K562 (cell line): ENCODE data around the gene TLX2. TPM values are rescaled to one million over a fixed set of nuclear protein-coding genes. Genes with fewer than 3 reads are reported as not detected.
A peak's percentile ranks its signal among the peaks of the same experiment; 100 is the strongest.

Experiments used
- BRD9 ChIP-seq: fragments of 450-650 bp; IDR thresholded peaks from 2 replicates; pipeline ENCODE4 v1.6.1; 2018; ENCODE audit warnings: low read depth; ENCODE audit not compliant: partially characterized antibody
- CTBP1 ChIP-seq: fragments of 450-650 bp; IDR thresholded peaks from 2 replicates; pipeline ENCODE4 v1.6.1; 2016; ENCODE audit warnings: borderline replicate concordance
- DNMT1 ChIP-seq: fragments of 450-650 bp; IDR thresholded peaks from 2 replicates; pipeline ENCODE4 v1.6.1; 2016; ENCODE audit warnings: antibody characterized with exemption, mild to moderate bottlenecking
- FUS ChIP-seq: fragments of 200-400 bp; formaldehyde crosslinking; optimal IDR thresholded peaks from 2 replicates; pipeline ENCODE3; 2017; ENCODE audit warnings: low read depth, low read length
- HCFC1 ChIP-seq: IDR thresholded peaks from 2 replicates; pipeline ENCODE4 v1.6.1; 2012; ENCODE audit warnings: low read depth, low read length, improper control_type of control experiment
- HDAC1 ChIP-seq, 2 experiments: fragments of 450-650 bp; IDR thresholded peaks; 2 replicates each; pipeline ENCODE4 v1.6.1; 2016 to 2017; ENCODE audit warnings: inconsistent platforms in 1 of 2, mild to moderate bottlenecking in 1 of 2, moderate library complexity in 1 of 2
- HDAC2 ChIP-seq: fragments of 450-650 bp; IDR thresholded peaks from 2 replicates; pipeline ENCODE4 v1.6.1; 2016; ENCODE audit warnings: mild to moderate bottlenecking
- KAT7 ChIP-seq: sonication (generic); formaldehyde crosslinking; IDR thresholded peaks from 2 replicates; pipeline ENCODE4 v1.8.0; 2022; ENCODE audit warnings: missing genetic modification reagents, mild to moderate bottlenecking, borderline replicate concordance
- SAFB ChIP-seq: fragments of 200-400 bp; formaldehyde crosslinking; IDR thresholded peaks from 2 replicates; pipeline ENCODE4 v1.6.1; 2017; ENCODE audit warnings: low read depth, low read length, borderline replicate concordance
- SMAD4 ChIP-seq: fragments of 250-450 bp; sonication (Bioruptor Pico); conservative IDR thresholded peaks from 2 replicates; pipeline ENCODE4 v1.8.0; 2021; ENCODE audit warnings: inconsistent platforms, mild to moderate bottlenecking, moderate library complexity
- STAT5A ChIP-seq: IDR thresholded peaks from 2 replicates; pipeline ENCODE4 v1.6.1; 2012; ENCODE audit warnings: low read length, inconsistent platforms, borderline replicate concordance
- TBL1XR1 ChIP-seq, 2 experiments: IDR thresholded peaks; 2 replicates each; pipeline ENCODE4 v1.6.1; 2012; ENCODE audit warnings: improper control_type of control experiment in 2 of 2, low read length in 2 of 2, mild to moderate bottlenecking in 1 of 2
- ZNF589 ChIP-seq: fragments of 200-800 bp; sonication (Bioruptor generic); IDR thresholded peaks from 2 replicates; pipeline ENCODE4 v1.6.1; 2016; ENCODE audit warnings: low read depth, missing genetic modification characterization, missing compliant biosample characterization
- polyA plus RNA-seq, 8 experiments: library from polyadenylated mRNA; depleted of rRNA in 4 of 8; stranded (reverse) in 5 of 8; unstranded in 3 of 8; fragments of >200 nt; fragmentation: Nextera tagmentation in 2 of 8; fragmentation: Illumina TruSeq in 1 of 8; extraction: Ambion mirVana in 2 of 8; extraction: Trizol in 1 of 8; gene quantifications; 2 replicates each; pipeline versions ENCODE4 v1.2.1 to v1.2.3, GENCODE V29; 2011 to 2014; ENCODE audit warnings: inconsistent platforms in 1 of 8, missing spikeins in 1 of 8
- total RNA-seq, 7 experiments: library from RNA; depleted of rRNA in 6 of 7; stranded (reverse); fragments of >200 nt in 6 of 7; fragmentation: Illumina TruSeq in 2 of 7; extraction: Trizol in 2 of 7; gene quantifications; 2 replicates each; pipeline versions ENCODE4 v1.2.1 to v1.2.3, GENCODE V29; 2011 to 2021; ENCODE audit warnings: low replicate concordance in 1 of 7
- TF ChIP-seq, protein P1 (sequence below), 2 experiments: IDR thresholded peaks; 2 replicates each; pipeline ENCODE4 v1.6.1; 2012; ENCODE audit warnings: improper control_type of control experiment in 2 of 2, low read depth in 2 of 2, low read length in 2 of 2, borderline replicate concordance in 1 of 2
- TF ChIP-seq, protein P2 (sequence below), 2 experiments: fragments of 450-650 bp in 1 of 2; sonication (generic) in 1 of 2; formaldehyde crosslinking in 1 of 2; IDR thresholded peaks; 2 replicates each; pipeline versions ENCODE4 v1.7.1 to v1.9.0; 2016 to 2022; ENCODE audit warnings: inconsistent platforms in 1 of 2, mild to moderate bottlenecking in 1 of 2, missing genetic modification reagents in 1 of 2

The TLX2 gene
- total and polyA plus RNA-seq, 9 of the 15 experiments (the other 6 are each of a cell fraction or from before 2014, with no cell fraction given), result not detected

DNA sequence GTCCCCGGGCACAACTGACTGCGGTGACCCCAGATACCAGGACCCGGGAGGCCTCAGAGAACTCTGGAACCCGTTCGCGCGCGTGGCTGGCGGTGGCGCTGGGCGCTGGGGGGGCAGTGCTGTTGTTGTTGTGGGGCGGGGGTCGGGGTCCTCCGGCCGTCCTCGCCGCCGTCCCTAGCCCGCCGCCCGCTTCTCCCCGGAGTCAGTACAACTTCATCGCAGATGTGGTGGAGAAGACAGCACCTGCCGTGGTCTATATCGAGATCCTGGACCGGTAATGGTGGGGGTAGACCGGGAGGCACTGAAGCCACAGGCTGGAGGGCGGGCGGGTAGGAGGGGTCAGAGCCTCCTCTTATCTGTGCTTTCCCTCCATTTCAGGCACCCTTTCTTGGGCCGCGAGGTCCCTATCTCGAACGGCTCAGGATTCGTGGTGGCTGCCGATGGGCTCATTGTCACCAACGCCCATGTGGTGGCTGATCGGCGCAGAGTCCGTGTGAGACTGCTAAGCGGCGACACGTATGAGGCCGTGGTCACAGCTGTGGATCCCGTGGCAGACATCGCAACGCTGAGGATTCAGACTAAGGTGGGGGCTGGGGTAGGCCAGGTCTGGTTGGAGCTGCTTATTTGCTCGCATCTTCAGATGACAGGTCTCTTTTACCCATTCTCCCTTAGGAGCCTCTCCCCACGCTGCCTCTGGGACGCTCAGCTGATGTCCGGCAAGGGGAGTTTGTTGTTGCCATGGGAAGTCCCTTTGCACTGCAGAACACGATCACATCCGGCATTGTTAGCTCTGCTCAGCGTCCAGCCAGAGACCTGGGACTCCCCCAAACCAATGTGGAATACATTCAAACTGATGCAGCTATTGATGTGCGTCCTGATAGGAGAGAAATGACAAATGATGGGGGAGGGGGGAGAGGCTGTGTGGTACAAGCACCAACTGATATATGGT is 16.3 kb downstream of the TLX2 start (continued):
- TF ChIP-seq ZNF589 (CRISPR knock-in tag) (peak; percentile 60; the same call in 1 of the 2 replicates), CTBP1 (peak; percentile 69), DNMT1 (no peak), BRD9 (peak; percentile 13), SMAD4 (CRISPR knock-in tag) (peak; percentile 73), HDAC1 (IDR thresholded peaks at IDR 0.05) (peak in 1 of 2 experiments; percentile 79; a peak in 2 of 4 replicates), TBL1XR1 (IDR thresholded peaks at IDR 0.05; ENCODE audit: low read length in 2 of 2) (peak in 1 of 2 experiments; percentile 22; a peak in 2 of 4 replicates), STAT5A (peak; percentile 79; the same call in 1 of the 2 replicates), FUS (no peak), HCFC1 (0 out of 2 replicates have a peak, but pooled peaks have one; percentile 1), KAT7 (0 out of 2 replicates have a peak, but pooled peaks have one; percentile 34), SAFB (peak; percentile 55; the same call in 1 of the 2 replicates), HDAC2 (peak; percentile 80)
- TF ChIP-seq, protein P1, sequence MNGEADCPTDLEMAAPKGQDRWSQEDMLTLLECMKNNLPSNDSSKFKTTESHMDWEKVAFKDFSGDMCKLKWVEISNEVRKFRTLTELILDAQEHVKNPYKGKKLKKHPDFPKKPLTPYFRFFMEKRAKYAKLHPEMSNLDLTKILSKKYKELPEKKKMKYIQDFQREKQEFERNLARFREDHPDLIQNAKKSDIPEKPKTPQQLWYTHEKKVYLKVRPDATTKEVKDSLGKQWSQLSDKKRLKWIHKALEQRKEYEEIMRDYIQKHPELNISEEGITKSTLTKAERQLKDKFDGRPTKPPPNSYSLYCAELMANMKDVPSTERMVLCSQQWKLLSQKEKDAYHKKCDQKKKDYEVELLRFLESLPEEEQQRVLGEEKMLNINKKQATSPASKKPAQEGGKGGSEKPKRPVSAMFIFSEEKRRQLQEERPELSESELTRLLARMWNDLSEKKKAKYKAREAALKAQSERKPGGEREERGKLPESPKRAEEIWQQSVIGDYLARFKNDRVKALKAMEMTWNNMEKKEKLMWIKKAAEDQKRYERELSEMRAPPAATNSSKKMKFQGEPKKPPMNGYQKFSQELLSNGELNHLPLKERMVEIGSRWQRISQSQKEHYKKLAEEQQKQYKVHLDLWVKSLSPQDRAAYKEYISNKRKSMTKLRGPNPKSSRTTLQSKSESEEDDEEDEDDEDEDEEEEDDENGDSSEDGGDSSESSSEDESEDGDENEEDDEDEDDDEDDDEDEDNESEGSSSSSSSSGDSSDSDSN (IDR thresholded peaks at IDR 0.05; ENCODE audit: borderline replicate concordance in 1 of 2, low read depth in 2 of 2, low read length in 2 of 2), result peak in 1 of 2 experiments; percentile 88; a peak in 2 of 4 replicates
- TF ChIP-seq, protein P2, sequence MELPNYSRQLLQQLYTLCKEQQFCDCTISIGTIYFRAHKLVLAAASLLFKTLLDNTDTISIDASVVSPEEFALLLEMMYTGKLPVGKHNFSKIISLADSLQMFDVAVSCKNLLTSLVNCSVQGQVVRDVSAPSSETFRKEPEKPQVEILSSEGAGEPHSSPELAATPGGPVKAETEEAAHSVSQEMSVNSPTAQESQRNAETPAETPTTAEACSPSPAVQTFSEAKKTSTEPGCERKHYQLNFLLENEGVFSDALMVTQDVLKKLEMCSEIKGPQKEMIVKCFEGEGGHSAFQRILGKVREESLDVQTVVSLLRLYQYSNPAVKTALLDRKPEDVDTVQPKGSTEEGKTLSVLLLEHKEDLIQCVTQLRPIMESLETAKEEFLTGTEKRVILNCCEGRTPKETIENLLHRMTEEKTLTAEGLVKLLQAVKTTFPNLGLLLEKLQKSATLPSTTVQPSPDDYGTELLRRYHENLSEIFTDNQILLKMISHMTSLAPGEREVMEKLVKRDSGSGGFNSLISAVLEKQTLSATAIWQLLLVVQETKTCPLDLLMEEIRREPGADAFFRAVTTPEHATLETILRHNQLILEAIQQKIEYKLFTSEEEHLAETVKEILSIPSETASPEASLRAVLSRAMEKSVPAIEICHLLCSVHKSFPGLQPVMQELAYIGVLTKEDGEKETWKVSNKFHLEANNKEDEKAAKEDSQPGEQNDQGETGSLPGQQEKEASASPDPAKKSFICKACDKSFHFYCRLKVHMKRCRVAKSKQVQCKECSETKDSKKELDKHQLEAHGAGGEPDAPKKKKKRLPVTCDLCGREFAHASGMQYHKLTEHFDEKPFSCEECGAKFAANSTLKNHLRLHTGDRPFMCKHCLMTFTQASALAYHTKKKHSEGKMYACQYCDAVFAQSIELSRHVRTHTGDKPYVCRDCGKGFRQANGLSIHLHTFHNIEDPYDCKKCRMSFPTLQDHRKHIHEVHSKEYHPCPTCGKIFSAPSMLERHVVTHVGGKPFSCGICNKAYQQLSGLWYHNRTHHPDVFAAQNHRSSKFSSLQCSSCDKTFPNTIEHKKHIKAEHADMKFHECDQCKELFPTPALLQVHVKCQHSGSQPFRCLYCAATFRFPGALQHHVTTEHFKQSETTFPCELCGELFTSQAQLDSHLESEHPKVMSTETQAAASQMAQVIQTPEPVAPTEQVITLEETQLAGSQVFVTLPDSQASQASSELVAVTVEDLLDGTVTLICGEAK (IDR thresholded peaks at IDR 0.05), result peak; percentile 18; the same call in 1 of the 2 replicates
- TF ChIP-seq, protein P2 (CRISPR knock-in tag; IDR thresholded peaks at IDR 0.05), result no peak
